Neutrophil (primary cell): ENCODE measurements around the gene TSHZ2.

Experiments
- H3K27ac ChIP-seq: fragments of 200-600 bp; sonication (generic); 2 replicates; pipeline ENCODE4 v1.5.1; 2016; ENCODE audit warnings: mild to moderate bottlenecking, moderate library complexity
- H3K27me3 ChIP-seq: fragments of 200-600 bp; sonication (generic); 2 replicates; pipeline ENCODE4 v1.6.0; 2016; ENCODE audit warnings: mild to moderate bottlenecking
- H3K36me3 ChIP-seq: fragments of 200-600 bp; sonication (generic); 2 replicates; pipeline ENCODE4 v1.5.1; 2017
- H3K4me1 ChIP-seq, 2 experiments: fragments of 200-600 bp in 1 of 2; sonication (generic) in 1 of 2; 1 replicate in 1 of 2; 2 replicates in 1 of 2; pipeline versions ENCODE4 v1.5.1 to v1.6.1; 2013 to 2016; ENCODE audit warnings: low read depth in 1 of 2, low read length in 1 of 2, mild to moderate bottlenecking in 1 of 2, moderate library complexity in 1 of 2; ENCODE audit not compliant: control insufficient read depth in 1 of 2, insufficient read depth in 1 of 2
- H3K4me3 ChIP-seq, 2 experiments: fragments of 200-600 bp in 1 of 2; sonication (generic) in 1 of 2; 1 replicate in 1 of 2; 2 replicates in 1 of 2; pipeline ENCODE4 v1.5.1; 2013 to 2016; ENCODE audit warnings: low read depth in 1 of 2, low read length in 1 of 2, mild to moderate bottlenecking in 1 of 2, moderate library complexity in 1 of 2
- H3K9me3 ChIP-seq: fragments of 200-600 bp; sonication (generic); 2 replicates; pipeline ENCODE4 v1.5.1; 2016
- TF ChIP-seq, protein P1 (sequence below): fragments of 200-600 bp; sonication (generic); IDR thresholded peaks from 2 replicates; pipeline ENCODE4 v1.5.1; 2016; ENCODE audit warnings: antibody characterized with exemption

Gene TSHZ2

DNA sequence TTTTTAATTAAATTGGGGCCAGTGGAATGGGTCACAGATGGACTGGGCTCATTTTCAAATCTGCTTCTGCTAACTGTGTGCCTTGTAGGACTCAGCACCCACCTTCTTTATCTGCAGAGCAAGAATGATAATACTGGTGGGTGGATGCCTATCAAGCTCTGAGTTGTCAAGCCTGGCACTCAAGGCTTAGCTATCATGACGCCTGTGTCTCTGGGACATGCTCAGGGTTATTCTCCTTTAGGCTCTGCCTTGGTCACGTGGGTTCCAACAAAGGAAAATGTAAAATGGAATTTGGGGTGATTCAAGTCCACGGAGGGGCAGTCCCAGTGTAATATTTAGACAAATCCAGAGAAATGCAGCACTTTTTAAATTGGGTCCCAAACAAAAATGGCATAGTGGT is 202.3 kb downstream of the TSHZ2 start:
- Histone ChIP-seq H3K36me3 (no peaks in the 10 kb centered on the region), H3K27me3 (peaks cover 68% of the 10 kb centered on the region), H3K27ac (no peak overlapping the region), H3K9me3 (no peaks in the 10 kb centered on the region), H3K4me1 (no peaks in the 10 kb centered on the region), H3K4me3 (no peak overlapping the region)
- TF ChIP-seq, protein P1, sequence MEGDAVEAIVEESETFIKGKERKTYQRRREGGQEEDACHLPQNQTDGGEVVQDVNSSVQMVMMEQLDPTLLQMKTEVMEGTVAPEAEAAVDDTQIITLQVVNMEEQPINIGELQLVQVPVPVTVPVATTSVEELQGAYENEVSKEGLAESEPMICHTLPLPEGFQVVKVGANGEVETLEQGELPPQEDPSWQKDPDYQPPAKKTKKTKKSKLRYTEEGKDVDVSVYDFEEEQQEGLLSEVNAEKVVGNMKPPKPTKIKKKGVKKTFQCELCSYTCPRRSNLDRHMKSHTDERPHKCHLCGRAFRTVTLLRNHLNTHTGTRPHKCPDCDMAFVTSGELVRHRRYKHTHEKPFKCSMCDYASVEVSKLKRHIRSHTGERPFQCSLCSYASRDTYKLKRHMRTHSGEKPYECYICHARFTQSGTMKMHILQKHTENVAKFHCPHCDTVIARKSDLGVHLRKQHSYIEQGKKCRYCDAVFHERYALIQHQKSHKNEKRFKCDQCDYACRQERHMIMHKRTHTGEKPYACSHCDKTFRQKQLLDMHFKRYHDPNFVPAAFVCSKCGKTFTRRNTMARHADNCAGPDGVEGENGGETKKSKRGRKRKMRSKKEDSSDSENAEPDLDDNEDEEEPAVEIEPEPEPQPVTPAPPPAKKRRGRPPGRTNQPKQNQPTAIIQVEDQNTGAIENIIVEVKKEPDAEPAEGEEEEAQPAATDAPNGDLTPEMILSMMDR = no peak

DNA sequence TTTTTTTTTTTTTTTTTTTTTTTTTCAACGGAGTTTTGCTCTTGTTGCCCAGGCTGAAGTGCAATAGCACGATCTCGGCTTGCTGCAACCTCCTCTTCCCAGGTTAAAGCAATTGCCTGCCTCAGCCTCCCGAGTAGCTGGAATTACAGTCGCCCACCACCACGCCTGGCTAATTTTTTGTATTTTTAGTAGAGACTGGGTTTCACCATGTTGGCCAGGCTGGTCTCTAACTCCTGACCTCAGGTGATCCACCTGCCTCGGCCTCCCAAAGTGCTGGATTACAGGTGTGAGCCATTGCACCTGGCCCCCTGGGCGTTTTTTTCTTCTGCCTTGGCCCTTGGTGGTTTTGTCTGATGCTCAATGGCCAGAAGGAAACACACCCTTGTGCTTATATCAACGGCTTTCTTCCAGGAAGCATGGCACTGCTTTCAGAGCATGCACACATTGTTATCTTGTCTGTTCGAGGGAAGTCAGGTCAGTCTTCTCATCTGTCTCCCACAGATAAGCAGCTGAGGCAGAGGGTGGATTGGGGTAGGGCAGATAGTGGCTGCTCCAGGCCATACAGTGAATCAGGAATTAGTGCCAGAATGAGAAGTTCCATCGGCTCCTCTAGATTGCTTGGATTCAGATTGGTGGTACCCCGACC is 203.1 kb downstream of the TSHZ2 start:
- H3K4me1 ChIP-seq = no peaks in the 10 kb centered on the region

DNA sequence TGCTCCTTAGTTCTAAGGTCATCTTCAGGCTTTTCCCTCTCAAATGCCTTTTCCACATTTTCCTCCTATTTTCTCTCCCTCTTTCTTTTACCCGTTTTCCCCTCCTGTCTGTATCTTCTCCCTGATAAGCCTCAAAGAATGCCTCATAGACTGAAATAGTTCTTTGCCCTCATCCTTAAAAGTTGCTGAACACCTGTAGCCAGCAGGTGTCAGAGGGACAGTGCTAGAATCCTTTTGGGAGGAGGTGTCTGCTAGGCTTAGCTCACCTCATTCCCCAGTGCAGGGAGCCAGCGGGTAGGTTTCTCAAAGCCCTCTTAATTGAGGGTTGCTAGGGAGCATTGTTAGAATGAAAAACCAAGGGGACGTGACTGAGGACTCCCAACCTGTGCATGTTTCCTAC is 204.0 kb downstream of the TSHZ2 start:
- H3K36me3 ChIP-seq = no peaks in the 10 kb centered on the region
- TF ChIP-seq, protein P1 = no peak
- no peak overlapping the region for H3K27ac ChIP-seq
- no peaks in the 10 kb centered on the region for H3K9me3 ChIP-seq
- no peak overlapping the region for H3K4me3 ChIP-seq
- peaks cover 66% of the 10 kb centered on the region for H3K27me3 ChIP-seq
- H3K4me1 ChIP-seq = no peaks in the 10 kb centered on the region

More for the DNA sequence above, 203.1 kb downstream of the TSHZ2 start:
- TF ChIP-seq, protein P1 = no peak
- H3K27ac ChIP-seq = no peak overlapping the region
- no peaks in the 10 kb centered on the region for H3K9me3 ChIP-seq
- H3K36me3 ChIP-seq = no peaks in the 10 kb centered on the region
- peaks cover 66% of the 10 kb centered on the region for H3K27me3 ChIP-seq
- H3K4me3 ChIP-seq = no peak overlapping the region

DNA sequence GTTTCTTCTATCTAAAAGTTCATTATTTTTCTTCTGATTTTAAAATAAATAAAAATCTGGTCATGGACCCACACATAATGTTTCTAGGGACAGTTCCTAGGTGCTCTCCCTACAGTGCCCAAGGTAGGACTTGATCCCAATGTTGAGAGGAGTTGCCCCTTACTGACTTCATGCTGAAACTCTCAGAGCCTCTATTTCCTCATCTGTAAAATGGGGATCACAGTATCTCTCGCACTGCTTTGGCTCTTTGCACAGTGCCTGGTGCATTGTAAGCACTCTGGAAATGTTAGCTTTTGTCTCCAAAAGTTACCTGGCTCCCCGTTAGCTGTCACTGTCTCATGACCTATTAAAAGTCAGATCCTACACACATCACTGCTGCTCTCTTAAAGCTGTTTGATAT is 205.5 kb downstream of the TSHZ2 start:
- TF ChIP-seq, protein P1 = no peak
- peaks cover 75% of the 10 kb centered on the region for H3K27me3 ChIP-seq
- no peaks in the 10 kb centered on the region for H3K36me3 ChIP-seq
- no peak overlapping the region for H3K4me3 ChIP-seq
- H3K27ac ChIP-seq = no peak overlapping the region
- no peaks in the 10 kb centered on the region for H3K9me3 ChIP-seq
- no peaks in the 10 kb centered on the region for H3K4me1 ChIP-seq

DNA sequence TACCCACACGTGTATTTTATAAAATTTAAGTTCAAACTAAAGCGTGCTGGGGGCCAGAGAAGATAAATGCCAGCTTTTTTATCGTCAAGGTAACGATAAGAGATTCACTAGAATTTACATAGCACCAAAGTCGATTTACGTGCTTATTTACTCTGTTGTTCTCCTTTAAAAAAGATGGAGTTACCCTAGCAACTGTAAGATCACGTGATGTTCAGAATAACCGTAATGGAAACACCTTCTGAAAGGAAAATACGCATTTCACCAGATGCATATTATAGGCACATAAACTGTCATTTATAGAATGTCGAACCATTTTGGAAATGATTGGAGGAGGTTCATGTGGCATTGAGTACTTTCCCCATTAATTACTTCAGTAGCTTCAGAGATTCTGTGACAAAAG is 207.6 kb downstream of the TSHZ2 start:
- Histone ChIP-seq H3K27me3 (peaks cover 75% of the 10 kb centered on the region), H3K27ac (no peak overlapping the region), H3K4me1 (no peaks in the 10 kb centered on the region), H3K4me3 (no peak overlapping the region), H3K9me3 (no peaks in the 10 kb centered on the region), H3K36me3 (no peaks in the 10 kb centered on the region)
- TF ChIP-seq, protein P1 = no peak
